ENCODE data around the gene LHPP. TPM values are rescaled to one million over a fixed set of nuclear protein-coding genes. Genes with fewer than 3 reads are reported as not detected.
A peak's percentile ranks its signal among the peaks of the same experiment; 100 is the strongest.
"Not testable (repeated sequence)": the region's sequence is repeated elsewhere in the genome, so short reads cannot be mapped to it uniquely, and the experiment has no call there.

LHPP gene
- total RNA-seq, 1 donor from 2014 or later = 2.6 TPM

- DNase-seq (ENCODE audit: low read depth in 2 of 2) = no peak
Measured at GRCh38 chr10:124569623-124570470, 108.2 kb downstream of the LHPP start.

- peak in 1 of 2 donors; percentile 12 for DNase-seq (ENCODE audit: low read depth in 2 of 2)
Measured at GRCh38 chr10:124570646-124571045, 109.0 kb downstream of the LHPP start.

GRCh38 chr10:124572751-124573150 is 111.1 kb downstream of the LHPP start:
- DNase-seq (ENCODE audit: low read depth in 2 of 2) = no peak

- no peak for DNase-seq (ENCODE audit: low read depth in 2 of 2)
Measured at GRCh38 chr10:124573726-124574455, 112.3 kb downstream of the LHPP start.

GRCh38 chr10:124574456-124575070 is 112.9 kb downstream of the LHPP start:
- DNase-seq (ENCODE audit: low read depth in 2 of 2) = no peak

- no peak for DNase-seq (ENCODE audit: low read depth in 2 of 2)
Measured at GRCh38 chr10:124575107-124576035, 113.7 kb downstream of the LHPP start.

- no peak for DNase-seq (ENCODE audit: low read depth in 2 of 2)
Measured at GRCh38 chr10:124576526-124577420, 115.2 kb downstream of the LHPP start.

GRCh38 chr10:124577651-124578050 is 116.0 kb downstream of the LHPP start:
- no peak for DNase-seq (ENCODE audit: low read depth in 2 of 2)

- no peak for DNase-seq (ENCODE audit: low read depth in 2 of 2)
Measured at GRCh38 chr10:124578231-124579010, 116.8 kb downstream of the LHPP start.

- no peak for DNase-seq (ENCODE audit: low read depth in 2 of 2)
Measured at GRCh38 chr10:124579011-124579399, 117.4 kb downstream of the LHPP start.

GRCh38 chr10:124586142-124586541 is 124.5 kb downstream of the LHPP start:
- DNase-seq (ENCODE audit: low read depth in 2 of 2) = no peak

GRCh38 chr10:124587811-124588211 is 126.2 kb downstream of the LHPP start:
- DNase-seq (ENCODE audit: low read depth in 2 of 2) = no peak

- DNase-seq (ENCODE audit: low read depth in 2 of 2) = not testable (repeated sequence)
Measured at GRCh38 chr10:124588341-124588735, 126.7 kb downstream of the LHPP start.

GRCh38 chr10:124588736-124589490 is 127.3 kb downstream of the LHPP start:
- peak in 1 of 2 donors; percentile 43 for DNase-seq (ENCODE audit: low read depth in 2 of 2)

- no peak for DNase-seq (ENCODE audit: low read depth in 2 of 2)
Measured at GRCh38 chr10:124589491-124590041, 127.9 kb downstream of the LHPP start.

- DNase-seq (ENCODE audit: low read depth in 2 of 2) = no peak
Measured at GRCh38 chr10:124590216-124591122, 128.8 kb downstream of the LHPP start.

- DNase-seq (ENCODE audit: low read depth in 2 of 2) = no peak
Measured at GRCh38 chr10:124591123-124591495, 129.5 kb downstream of the LHPP start.

Data from lung microvascular endothelial cell (primary cell).